ENCODE results near the gene ZNF740.

Gene ZNF740

DNA sequence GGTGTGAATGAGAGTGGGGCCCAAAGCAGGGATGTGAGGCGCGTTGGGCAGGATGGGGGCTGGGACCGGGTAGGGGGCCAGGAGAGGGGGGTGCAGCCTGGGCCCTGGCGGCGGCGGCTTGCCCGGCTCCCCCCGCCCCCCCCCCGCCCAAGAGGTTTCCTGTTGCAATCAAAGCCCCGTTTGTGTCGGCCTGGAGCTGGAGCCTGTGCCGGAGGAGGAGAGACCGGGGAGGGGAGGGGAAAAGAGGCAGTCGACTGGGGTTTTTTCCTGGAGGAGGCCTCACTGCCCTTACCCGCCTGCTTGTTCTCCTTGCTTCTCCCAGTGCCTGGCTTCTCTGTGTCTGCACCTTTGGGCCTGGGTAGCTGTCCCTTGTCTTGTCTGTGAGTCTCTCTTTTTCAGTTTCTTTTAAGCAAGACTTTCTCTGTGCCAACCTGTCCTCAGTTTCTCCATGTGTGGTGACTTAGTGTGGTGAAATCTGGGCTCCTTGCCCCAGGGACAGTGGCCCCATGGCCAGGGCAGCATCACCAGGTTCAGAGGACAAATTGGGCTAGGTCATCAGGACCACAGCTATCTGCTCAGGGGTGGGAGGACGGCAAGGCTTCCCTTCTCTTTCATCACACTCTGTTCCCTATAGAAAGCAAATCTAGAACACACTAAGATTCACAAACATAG, 43.0 kb downstream of the ZNF740 start:
- ATAC-seq, result peak; percentile 12
- TF ChIP-seq, protein P1, sequence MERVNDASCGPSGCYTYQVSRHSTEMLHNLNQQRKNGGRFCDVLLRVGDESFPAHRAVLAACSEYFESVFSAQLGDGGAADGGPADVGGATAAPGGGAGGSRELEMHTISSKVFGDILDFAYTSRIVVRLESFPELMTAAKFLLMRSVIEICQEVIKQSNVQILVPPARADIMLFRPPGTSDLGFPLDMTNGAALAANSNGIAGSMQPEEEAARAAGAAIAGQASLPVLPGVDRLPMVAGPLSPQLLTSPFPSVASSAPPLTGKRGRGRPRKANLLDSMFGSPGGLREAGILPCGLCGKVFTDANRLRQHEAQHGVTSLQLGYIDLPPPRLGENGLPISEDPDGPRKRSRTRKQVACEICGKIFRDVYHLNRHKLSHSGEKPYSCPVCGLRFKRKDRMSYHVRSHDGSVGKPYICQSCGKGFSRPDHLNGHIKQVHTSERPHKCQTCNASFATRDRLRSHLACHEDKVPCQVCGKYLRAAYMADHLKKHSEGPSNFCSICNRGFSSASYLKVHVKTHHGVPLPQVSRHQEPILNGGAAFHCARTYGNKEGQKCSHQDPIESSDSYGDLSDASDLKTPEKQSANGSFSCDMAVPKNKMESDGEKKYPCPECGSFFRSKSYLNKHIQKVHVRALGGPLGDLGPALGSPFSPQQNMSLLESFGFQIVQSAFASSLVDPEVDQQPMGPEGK (CRISPR knock-in tag; IDR thresholded peaks at IDR 0.05; ENCODE audit: borderline replicate concordance), result peak; percentile 82; the same call in 1 of the 2 replicates
- no peak for TF ChIP-seq OSR1 (CRISPR knock-in tag; IDR thresholded peaks at IDR 0.05)

DNA sequence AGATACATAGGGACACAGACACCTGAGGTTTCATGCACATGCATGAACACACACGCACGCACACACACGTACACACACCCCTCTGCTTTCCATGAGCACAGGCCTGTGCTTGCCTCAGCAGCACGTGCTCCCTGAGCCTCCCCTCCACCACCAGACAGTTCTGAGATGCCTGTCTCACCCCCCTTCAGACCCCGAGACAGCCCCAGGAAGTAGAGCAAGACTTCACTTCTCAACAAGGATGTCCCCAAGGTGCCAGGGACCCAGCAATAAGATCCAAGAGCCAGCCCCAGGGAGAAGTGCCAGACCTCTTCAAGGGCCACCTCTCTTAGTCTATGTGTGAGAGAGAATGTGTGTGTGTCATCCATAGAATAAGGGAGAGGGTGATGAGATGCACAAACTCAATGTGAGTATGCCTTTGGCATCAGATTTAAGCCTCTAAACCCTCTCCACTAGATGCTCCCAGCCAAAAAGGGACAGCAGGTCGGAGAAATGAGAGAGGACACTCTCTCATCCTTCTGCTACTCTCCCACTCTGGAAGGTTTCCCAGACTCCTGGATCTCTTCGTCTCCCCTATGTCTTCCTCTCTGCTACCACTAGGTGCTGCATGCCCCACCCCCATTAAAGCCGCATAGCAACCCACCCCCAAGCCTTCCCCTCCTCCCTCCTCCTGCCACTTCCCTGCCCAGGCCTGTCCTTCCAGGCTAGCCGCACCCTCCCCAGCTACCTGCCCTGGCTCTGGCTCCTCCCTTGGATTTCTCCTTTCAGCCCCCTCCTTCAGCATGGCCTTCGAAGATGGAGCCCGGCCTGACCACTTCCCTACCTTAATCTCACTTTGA, 43.8 kb downstream of the ZNF740 start:
- 0 out of 3 replicates have a peak, but pooled peaks have one; percentile 1 for ATAC-seq

DNA sequence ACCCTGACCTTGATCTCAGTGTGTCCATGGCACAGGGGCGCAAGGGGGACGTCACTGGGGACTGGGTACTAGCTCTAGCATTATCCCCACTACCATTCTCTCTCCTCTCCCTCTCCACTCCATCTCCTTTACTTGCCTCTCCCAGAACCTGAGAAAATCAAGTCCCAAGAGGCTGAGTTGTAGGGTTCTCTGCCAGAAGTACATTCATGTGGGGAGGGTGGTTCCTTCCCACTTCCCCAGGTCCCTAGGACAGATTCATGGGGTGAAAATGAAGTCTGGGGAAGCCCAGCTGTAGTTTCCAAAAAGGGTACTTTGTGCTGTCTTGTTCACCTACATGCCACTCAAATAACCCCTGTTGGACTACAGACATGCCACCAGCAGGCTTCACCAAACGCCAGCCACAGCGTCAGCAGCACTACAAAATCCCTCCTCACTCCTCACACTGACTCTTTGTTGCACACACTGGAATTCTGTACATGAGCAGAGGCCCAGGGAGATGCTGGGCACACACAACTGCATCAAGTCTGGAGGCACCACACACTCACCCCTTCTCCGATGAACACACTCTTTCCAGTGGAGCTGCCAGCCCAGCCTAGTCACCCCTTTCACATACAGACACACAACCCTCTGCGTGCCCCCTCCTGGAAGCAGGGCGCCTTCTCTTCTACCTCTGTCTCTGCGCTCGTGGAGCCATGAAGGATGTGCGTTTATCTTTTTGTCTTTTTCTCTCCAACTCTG, 44.5 kb downstream of the ZNF740 start:
- no peak for ATAC-seq
- TF ChIP-seq, protein P2, sequence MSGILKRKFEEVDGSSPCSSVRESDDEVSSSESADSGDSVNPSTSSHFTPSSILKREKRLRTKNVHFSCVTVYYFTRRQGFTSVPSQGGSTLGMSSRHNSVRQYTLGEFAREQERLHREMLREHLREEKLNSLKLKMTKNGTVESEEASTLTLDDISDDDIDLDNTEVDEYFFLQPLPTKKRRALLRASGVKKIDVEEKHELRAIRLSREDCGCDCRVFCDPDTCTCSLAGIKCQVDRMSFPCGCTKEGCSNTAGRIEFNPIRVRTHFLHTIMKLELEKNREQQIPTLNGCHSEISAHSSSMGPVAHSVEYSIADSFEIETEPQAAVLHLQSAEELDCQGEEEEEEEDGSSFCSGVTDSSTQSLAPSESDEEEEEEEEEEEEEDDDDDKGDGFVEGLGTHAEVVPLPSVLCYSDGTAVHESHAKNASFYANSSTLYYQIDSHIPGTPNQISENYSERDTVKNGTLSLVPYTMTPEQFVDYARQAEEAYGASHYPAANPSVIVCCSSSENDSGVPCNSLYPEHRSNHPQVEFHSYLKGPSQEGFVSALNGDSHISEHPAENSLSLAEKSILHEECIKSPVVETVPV (CRISPR knock-in tag; IDR thresholded peaks at IDR 0.05), result no peak
- no peak for TF ChIP-seq ZC3H10 (CRISPR knock-in tag; IDR thresholded peaks at IDR 0.05)
- TF ChIP-seq, protein P3, sequence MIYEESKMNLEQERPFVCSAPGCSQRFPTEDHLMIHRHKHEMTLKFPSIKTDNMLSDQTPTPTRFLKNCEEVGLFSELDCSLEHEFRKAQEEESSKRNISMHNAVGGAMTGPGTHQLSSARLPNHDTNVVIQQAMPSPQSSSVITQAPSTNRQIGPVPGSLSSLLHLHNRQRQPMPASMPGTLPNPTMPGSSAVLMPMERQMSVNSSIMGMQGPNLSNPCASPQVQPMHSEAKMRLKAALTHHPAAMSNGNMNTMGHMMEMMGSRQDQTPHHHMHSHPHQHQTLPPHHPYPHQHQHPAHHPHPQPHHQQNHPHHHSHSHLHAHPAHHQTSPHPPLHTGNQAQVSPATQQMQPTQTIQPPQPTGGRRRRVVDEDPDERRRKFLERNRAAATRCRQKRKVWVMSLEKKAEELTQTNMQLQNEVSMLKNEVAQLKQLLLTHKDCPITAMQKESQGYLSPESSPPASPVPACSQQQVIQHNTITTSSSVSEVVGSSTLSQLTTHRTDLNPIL (CRISPR knock-in tag; IDR thresholded peaks at IDR 0.05; ENCODE audit: low read depth), result no peak
- no peak for TF ChIP-seq ZFP30 (CRISPR knock-in tag; IDR thresholded peaks at IDR 0.05)
- no peak for TF ChIP-seq ESRRG (CRISPR knock-in tag; IDR thresholded peaks at IDR 0.05)
- no peak for TF ChIP-seq TCF4 (CRISPR knock-in tag; IDR thresholded peaks at IDR 0.05; ENCODE audit: borderline replicate concordance)
- TF ChIP-seq ISL1 (CRISPR knock-in tag; IDR thresholded peaks at IDR 0.05), result no peak
- TF ChIP-seq OSR1 (CRISPR knock-in tag; IDR thresholded peaks at IDR 0.05), result no peak
- TF ChIP-seq, protein P4, sequence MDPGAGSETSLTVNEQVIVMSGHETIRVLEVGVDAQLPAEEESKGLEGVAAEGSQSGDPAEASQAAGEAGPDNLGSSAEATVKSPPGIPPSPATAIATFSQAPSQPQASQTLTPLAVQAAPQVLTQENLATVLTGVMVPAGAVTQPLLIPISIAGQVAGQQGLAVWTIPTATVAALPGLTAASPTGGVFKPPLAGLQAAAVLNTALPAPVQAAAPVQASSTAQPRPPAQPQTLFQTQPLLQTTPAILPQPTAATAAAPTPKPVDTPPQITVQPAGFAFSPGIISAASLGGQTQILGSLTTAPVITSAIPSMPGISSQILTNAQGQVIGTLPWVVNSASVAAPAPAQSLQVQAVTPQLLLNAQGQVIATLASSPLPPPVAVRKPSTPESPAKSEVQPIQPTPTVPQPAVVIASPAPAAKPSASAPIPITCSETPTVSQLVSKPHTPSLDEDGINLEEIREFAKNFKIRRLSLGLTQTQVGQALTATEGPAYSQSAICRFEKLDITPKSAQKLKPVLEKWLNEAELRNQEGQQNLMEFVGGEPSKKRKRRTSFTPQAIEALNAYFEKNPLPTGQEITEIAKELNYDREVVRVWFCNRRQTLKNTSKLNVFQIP (CRISPR knock-in tag; IDR thresholded peaks at IDR 0.05; ENCODE audit: borderline replicate concordance, low read depth), result no peak

More for the DNA sequence above, 43.8 kb downstream of the ZNF740 start:
- TF ChIP-seq, protein P3 (CRISPR knock-in tag; IDR thresholded peaks at IDR 0.05; ENCODE audit: low read depth), result no peak
- TF ChIP-seq ZNF70 (CRISPR knock-in tag; IDR thresholded peaks at IDR 0.05), result peak; percentile 77

DNA sequence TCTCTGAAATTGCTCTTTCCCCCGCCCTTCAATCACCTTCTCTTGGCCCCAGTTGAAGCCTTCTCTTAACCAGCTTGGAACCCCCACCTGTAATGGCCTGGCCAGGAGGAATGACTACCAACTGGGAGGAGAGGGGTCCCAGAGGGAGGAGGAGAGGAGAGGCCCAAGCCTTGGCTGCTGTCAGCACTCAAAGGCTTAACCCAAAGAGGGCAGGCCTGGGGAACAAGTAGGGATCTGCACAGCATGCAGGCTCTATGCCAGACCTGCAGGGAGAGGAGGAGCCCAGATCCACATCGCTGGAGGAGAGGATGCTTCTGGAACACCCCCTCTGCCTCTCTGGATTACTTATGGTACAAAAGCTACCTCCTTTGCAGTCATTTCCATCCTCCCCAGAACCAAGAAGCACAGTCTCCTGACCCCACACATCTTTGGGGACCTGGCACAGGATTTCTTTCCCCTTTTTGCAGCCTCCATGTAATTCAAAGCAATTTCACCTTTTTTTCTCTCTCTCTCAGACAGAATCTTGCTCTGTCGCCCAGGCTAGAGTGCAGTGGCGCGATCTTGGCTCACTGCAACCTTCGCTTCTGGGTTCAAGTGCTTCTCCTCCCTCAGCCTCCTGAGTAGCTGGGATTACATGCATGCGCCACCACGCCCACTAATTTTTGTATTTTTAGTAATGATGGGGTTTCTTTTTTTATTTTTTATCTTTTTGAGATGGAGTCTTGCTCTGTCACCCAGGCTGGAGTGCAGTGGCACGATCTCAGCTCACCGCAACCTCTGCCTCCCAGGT, 45.3 kb downstream of the ZNF740 start:
- no peak for ATAC-seq
- TF ChIP-seq ARNTL (CRISPR knock-in tag; IDR thresholded peaks at IDR 0.05; ENCODE audit: borderline replicate concordance, low read depth) (no peak), ZFP30 (CRISPR knock-in tag; IDR thresholded peaks at IDR 0.05) (no peak), ISL1 (CRISPR knock-in tag; IDR thresholded peaks at IDR 0.05) (no peak), GLIS3 (CRISPR knock-in tag; IDR thresholded peaks at IDR 0.05) (no peak), PPARA (CRISPR knock-in tag; IDR thresholded peaks at IDR 0.05; ENCODE audit: borderline replicate concordance) (no peak), TCF4 (CRISPR knock-in tag; IDR thresholded peaks at IDR 0.05; ENCODE audit: borderline replicate concordance) (no peak), CSDC2 (CRISPR knock-in tag; IDR thresholded peaks at IDR 0.05) (no peak), OSR1 (CRISPR knock-in tag; IDR thresholded peaks at IDR 0.05) (no peak)
- TF ChIP-seq, protein P5, sequence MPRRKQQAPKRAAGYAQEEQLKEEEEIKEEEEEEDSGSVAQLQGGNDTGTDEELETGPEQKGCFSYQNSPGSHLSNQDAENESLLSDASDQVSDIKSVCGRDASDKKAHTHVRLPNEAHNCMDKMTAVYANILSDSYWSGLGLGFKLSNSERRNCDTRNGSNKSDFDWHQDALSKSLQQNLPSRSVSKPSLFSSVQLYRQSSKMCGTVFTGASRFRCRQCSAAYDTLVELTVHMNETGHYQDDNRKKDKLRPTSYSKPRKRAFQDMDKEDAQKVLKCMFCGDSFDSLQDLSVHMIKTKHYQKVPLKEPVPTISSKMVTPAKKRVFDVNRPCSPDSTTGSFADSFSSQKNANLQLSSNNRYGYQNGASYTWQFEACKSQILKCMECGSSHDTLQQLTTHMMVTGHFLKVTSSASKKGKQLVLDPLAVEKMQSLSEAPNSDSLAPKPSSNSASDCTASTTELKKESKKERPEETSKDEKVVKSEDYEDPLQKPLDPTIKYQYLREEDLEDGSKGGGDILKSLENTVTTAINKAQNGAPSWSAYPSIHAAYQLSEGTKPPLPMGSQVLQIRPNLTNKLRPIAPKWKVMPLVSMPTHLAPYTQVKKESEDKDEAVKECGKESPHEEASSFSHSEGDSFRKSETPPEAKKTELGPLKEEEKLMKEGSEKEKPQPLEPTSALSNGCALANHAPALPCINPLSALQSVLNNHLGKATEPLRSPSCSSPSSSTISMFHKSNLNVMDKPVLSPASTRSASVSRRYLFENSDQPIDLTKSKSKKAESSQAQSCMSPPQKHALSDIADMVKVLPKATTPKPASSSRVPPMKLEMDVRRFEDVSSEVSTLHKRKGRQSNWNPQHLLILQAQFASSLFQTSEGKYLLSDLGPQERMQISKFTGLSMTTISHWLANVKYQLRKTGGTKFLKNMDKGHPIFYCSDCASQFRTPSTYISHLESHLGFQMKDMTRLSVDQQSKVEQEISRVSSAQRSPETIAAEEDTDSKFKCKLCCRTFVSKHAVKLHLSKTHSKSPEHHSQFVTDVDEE (CRISPR knock-in tag; IDR thresholded peaks at IDR 0.05), result no peak
- TF ChIP-seq, protein P4 (CRISPR knock-in tag; IDR thresholded peaks at IDR 0.05; ENCODE audit: borderline replicate concordance, low read depth), result no peak
